ENCODE results near the gene MAGI3. TPM values are rescaled to one million over a fixed set of nuclear protein-coding genes. Genes with fewer than 3 reads are reported as not detected.
"Not testable (repeated sequence)": the region's sequence is repeated elsewhere in the genome, so short reads cannot be mapped to it uniquely, and the experiment has no call there.

MAGI3 gene
- total and polyA plus RNA-seq, 9 donors: 5.3 to 20.8 (median 15.4) TPM

DNA sequence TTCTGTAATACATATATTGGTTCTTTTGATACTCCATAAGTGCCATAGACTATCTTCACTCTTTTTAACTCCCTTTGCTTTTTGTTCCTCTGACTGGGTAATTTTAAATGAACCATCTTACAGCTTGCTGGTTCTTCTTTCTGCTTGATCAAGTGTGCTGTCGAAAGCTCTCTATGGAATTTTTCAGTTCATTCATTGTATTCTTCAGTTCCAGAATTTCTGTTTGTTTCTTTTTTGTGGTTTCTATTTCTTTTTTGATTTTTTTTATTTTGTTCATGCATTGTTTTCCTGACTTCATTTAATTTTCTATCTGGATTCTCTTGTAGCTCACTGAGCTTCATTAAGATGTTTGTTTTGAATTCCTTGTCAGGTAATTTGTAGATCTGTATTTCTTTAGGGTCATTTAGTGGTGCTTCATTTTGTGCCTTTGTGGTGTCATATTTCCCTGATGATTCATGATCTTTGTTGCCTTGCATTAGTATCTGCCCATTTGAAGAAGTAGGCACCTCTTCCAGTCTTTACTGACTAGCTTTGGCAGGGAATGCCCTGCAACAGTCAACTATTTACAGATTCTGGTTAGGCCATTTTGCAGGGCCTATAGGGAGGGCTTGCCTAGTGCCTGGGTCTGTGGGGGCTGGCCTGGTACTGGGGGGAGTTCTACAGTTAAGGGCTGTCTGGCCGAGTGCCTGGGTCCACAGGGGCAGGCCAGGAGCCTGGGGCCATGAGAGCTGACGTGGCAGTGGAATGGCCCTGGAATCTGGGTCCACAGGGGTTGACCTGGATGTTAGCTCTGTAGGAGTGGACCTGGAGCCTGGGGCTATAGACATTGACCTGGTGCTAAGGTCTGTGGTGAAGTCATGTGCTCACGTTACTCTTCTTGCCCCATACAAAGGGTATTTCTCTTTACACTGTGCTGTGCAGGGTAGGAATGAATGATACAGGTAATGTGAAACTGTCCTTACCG, 89.7 kb downstream of the MAGI3 start:
- no peak for DNase-seq
- H3K9me3 ChIP-seq: no peaks in the 10 kb centered on the region
- no peak for TF ChIP-seq EP300 (IDR thresholded peaks at IDR 0.05)
- TF ChIP-seq, protein P1, sequence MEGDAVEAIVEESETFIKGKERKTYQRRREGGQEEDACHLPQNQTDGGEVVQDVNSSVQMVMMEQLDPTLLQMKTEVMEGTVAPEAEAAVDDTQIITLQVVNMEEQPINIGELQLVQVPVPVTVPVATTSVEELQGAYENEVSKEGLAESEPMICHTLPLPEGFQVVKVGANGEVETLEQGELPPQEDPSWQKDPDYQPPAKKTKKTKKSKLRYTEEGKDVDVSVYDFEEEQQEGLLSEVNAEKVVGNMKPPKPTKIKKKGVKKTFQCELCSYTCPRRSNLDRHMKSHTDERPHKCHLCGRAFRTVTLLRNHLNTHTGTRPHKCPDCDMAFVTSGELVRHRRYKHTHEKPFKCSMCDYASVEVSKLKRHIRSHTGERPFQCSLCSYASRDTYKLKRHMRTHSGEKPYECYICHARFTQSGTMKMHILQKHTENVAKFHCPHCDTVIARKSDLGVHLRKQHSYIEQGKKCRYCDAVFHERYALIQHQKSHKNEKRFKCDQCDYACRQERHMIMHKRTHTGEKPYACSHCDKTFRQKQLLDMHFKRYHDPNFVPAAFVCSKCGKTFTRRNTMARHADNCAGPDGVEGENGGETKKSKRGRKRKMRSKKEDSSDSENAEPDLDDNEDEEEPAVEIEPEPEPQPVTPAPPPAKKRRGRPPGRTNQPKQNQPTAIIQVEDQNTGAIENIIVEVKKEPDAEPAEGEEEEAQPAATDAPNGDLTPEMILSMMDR (IDR thresholded peaks at IDR 0.05): no peak
- no peak for TF ChIP-seq POLR2A (IDR thresholded peaks at IDR 0.05)
- no peaks in the 10 kb centered on the region for H3K36me3 ChIP-seq
- intact Hi-C loops (cut with DNase I): no loop called here
- H3K27me3 ChIP-seq: no peaks in the 10 kb centered on the region
- 80 to 98% (median 95%) methylated on average over 5 of the region's 5 CpGs for WGBS, 3 donors
- H3K27ac ChIP-seq: no peak overlapping the region
- H3K4me1 ChIP-seq (ENCODE audit: insufficient read depth): no peaks in the 10 kb centered on the region
- no peak overlapping the region for H3K4me3 ChIP-seq

DNA sequence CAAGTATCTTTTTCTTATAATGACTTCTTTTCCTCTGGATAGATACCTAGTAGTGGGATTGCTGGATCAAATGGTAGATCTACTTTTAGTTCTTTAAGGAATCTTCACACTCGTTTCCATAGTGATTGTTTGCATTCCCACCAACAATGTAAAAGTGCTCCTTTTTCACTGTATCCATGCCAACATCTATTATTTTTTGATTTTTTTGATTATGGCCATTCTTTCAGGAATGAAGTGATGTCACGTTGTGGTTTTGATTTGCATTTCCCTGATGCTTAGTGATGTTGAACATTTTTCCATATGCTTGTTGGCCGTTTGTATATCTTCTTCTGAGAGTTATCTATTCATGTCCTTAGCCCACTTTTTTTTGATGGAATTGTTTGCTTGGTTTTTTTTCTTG, 94.8 kb downstream of the MAGI3 start:
- intact Hi-C loops (cut with DNase I); H3K4me1 ChIP-seq (ENCODE audit: insufficient read depth); H3K9me3 ChIP-seq; DNase-seq; H3K4me3 ChIP-seq; H3K36me3 ChIP-seq; H3K27me3 ChIP-seq; H3K27ac ChIP-seq: not testable (repeated sequence)
- WGBS, 3 donors: 88 to 94% (median 90%) methylated on average over 3 of the region's 3 CpGs

DNA sequence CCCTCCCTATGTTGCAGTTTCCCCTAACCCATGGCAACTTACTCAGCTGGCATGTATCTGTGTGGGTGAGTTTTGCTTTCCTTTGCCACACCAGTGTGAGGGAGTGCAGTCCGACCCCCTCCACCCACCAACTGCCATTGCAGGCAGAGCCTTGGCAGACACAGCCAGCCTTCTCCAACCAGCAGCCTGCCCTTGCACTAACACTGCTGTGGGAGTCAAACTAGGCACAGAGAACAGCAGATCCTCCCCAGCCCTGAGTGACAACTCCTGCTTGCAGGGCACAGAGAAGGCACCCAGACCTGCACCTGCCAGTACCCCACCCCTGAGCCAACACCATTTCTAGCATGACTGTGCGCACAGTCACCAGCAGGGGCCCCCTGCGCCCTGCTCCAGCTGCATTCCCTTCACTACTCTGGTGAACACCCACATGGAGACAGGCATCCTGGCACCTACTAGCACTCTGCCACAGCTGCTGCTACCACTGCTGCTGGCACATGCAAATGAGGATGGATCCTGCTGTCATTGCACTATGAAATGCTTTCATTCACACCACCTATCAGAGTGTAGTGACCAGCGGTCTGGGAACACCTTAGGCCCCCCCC, 98.4 kb downstream of the MAGI3 start:
- no peaks in the 10 kb centered on the region for H3K27me3 ChIP-seq
- 86 to 95% (median 92%) methylated on average over 4 of the region's 4 CpGs for WGBS, 3 donors
- H3K4me1 ChIP-seq (ENCODE audit: insufficient read depth): no peaks in the 10 kb centered on the region
- intact Hi-C loops (cut with DNase I): no loop called here
- H3K36me3 ChIP-seq: no peaks in the 10 kb centered on the region
- H3K9me3 ChIP-seq: no peaks in the 10 kb centered on the region
- H3K4me3 ChIP-seq: no peak overlapping the region
- peak in 1 of 5 donors; percentile 13 for DNase-seq
- no peak for TF ChIP-seq POLR2A (IDR thresholded peaks at IDR 0.05)
- TF ChIP-seq EP300 (IDR thresholded peaks at IDR 0.05): no peak
- TF ChIP-seq, protein P1 (IDR thresholded peaks at IDR 0.05): no peak
- H3K27ac ChIP-seq: no peak overlapping the region

DNA sequence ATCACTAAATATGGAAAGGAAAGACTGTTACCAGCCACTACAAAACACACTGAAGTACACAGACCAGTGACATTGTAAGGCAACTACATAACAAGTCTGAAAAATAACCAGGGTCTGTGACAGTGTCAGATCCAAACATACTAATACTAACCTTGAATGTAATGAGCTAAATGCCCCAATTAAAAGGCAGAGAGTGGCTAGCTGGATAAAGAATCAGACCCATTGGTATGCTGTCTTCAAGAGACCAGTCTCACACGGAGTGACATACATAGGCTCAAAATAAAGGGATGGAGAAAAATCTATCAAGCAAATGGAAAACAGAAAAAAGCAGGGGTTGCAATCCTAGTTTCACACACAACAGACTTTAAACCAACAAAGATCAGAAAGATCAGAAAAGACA, 100.1 kb downstream of the MAGI3 start:
- no peaks in the 10 kb centered on the region for H3K27me3 ChIP-seq
- intact Hi-C loops (cut with DNase I): no loop called here
- TF ChIP-seq EP300 (IDR thresholded peaks at IDR 0.05): no peak
- TF ChIP-seq, protein P1 (IDR thresholded peaks at IDR 0.05): no peak
- TF ChIP-seq POLR2A (IDR thresholded peaks at IDR 0.05): no peak
- WGBS, 3 donors: 95 to 98% (median 96%) methylated on average over 1 of the region's 1 CpG
- no peaks in the 10 kb centered on the region for H3K9me3 ChIP-seq
- H3K27ac ChIP-seq: no peak overlapping the region
- no peak for DNase-seq
- H3K4me1 ChIP-seq (ENCODE audit: insufficient read depth): no peaks in the 10 kb centered on the region
- no peaks in the 10 kb centered on the region for H3K36me3 ChIP-seq
- H3K4me3 ChIP-seq: no peak overlapping the region

DNA sequence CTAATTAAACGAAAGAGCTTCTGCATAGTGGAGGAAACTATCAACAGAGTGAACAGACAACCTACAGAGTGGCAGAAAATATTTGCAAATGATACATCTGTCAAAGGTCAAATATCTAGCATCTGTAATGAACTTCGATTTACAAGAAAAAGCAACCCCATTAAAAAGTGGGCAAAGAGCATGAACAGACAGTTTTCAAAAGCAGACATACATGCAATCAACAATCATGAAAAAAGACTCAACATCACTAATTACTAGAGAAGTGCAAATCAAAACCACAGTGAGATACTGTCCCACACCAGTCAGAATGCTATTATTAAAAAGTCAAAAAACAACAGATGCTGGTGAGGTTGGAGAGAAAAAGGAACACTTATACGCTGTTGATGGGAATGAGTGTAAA, 103.2 kb downstream of the MAGI3 start:
- Histone ChIP-seq H3K4me3 (no peak overlapping the region), H3K27me3 (no peaks in the 10 kb centered on the region), H3K36me3 (no peaks in the 10 kb centered on the region), H3K27ac (no peak overlapping the region), H3K9me3 (no peaks in the 10 kb centered on the region), H3K4me1 (ENCODE audit: insufficient read depth) (no peaks in the 10 kb centered on the region)
- WGBS, 3 donors: 63 to 97% (median 97%) methylated on average over 3 of the region's 3 CpGs
- DNase-seq: no peak
- TF ChIP-seq, protein P1 (IDR thresholded peaks at IDR 0.05): no peak
- TF ChIP-seq POLR2A (IDR thresholded peaks at IDR 0.05): no peak
- no peak for TF ChIP-seq EP300 (IDR thresholded peaks at IDR 0.05)
- intact Hi-C loops (cut with DNase I): no loop called here
